HG03025 (cell line): ENCODE results near the gene BMAL1.

Experiments
- ATAC-seq: cut with Tn5 transposase; IDR thresholded peaks from one replicate; pipeline ENCODE4 v1.9.1; 2021; ENCODE audit warnings: mild to moderate bottlenecking, moderate library complexity; ENCODE audit not compliant: unreplicated experiment, low FRiP score

Gene BMAL1

GRCh38 chr11:13260963-13261588 lies 16.5 kb upstream of the BMAL1 start:
- no peak for ATAC-seq

GRCh38 chr11:13261591-13262061 lies 16.0 kb upstream of the BMAL1 start:
- ATAC-seq, result no peak

GRCh38 chr11:13262096-13262495 lies 15.5 kb upstream of the BMAL1 start:
- no peak for ATAC-seq

GRCh38 chr11:13268791-13269190 lies 8.8 kb upstream of the BMAL1 start:
- ATAC-seq, result no peak

GRCh38 chr11:13269775-13270174 lies 7.8 kb upstream of the BMAL1 start:
- ATAC-seq, result no peak

GRCh38 chr11:13271060-13271693 lies 6.4 kb upstream of the BMAL1 start:
- ATAC-seq, result no peak

- no peak for ATAC-seq
These were observed 1.1 kb upstream of the BMAL1 start for GRCh38 chr11:13276454-13276831.

- ATAC-seq, result peak; percentile 96
These were observed 490 bp upstream of the BMAL1 start for GRCh38 chr11:13276832-13277767.

- no peak for ATAC-seq
These were observed 1.3 kb downstream of the BMAL1 start for GRCh38 chr11:13278609-13279486.

GRCh38 chr11:13279487-13279834 lies 1.9 kb downstream of the BMAL1 start:
- no peak for ATAC-seq

GRCh38 chr11:13280092-13280722 lies 2.6 kb downstream of the BMAL1 start:
- ATAC-seq, result no peak

GRCh38 chr11:13280777-13281176 lies 3.2 kb downstream of the BMAL1 start:
- ATAC-seq, result no peak

GRCh38 chr11:13283636-13284035 lies 6.0 kb downstream of the BMAL1 start:
- ATAC-seq, result no peak

GRCh38 chr11:13284776-13285588 lies 7.4 kb downstream of the BMAL1 start:
- ATAC-seq, result no peak

- ATAC-seq, result no peak
These were observed 8.8 kb downstream of the BMAL1 start for GRCh38 chr11:13286279-13286821.

- no peak for ATAC-seq
These were observed 9.4 kb downstream of the BMAL1 start for GRCh38 chr11:13287036-13287435.

GRCh38 chr11:13287681-13288080 lies 10.1 kb downstream of the BMAL1 start:
- ATAC-seq, result no peak

- no peak for ATAC-seq
These were observed 10.9 kb downstream of the BMAL1 start for GRCh38 chr11:13288375-13289029.
